ENCODE measurements around the gene DSTYK. TPM values are rescaled to one million over a fixed set of nuclear protein-coding genes. Genes with fewer than 3 reads are reported as not detected.
"Not testable (repeated sequence)": the region's sequence is repeated elsewhere in the genome, so short reads cannot be mapped to it uniquely, and the experiment has no call there.

DSTYK gene
- total RNA-seq, 1 donor from 2014 or later = 16.9 TPM

- no peak for DNase-seq (ENCODE audit: low spot score)
- ATAC-seq = no peak
- intact Hi-C loops (cut with DNase I) = no loop called here
Measured at GRCh38 chr1:205188596-205188995, 22.9 kb downstream of the DSTYK start.

- ATAC-seq = no peak
- intact Hi-C loops (cut with DNase I) = no loop called here
- DNase-seq (ENCODE audit: low spot score) = no peak
Measured at GRCh38 chr1:205188098-205188497, 23.4 kb downstream of the DSTYK start.

GRCh38 chr1:205187420-205187819 lies 24.1 kb downstream of the DSTYK start:
- no peak for DNase-seq (ENCODE audit: low spot score)
- intact Hi-C loops (cut with DNase I) = no loop called here
- no peak for ATAC-seq

- no peak for DNase-seq (ENCODE audit: low spot score)
- no peak for ATAC-seq
- intact Hi-C loops (cut with DNase I) = no loop called here
Measured at GRCh38 chr1:205186191-205186590, 25.3 kb downstream of the DSTYK start.

- ATAC-seq = peak; percentile 76
- no peak for DNase-seq (ENCODE audit: low spot score)
- intact Hi-C loops (cut with DNase I) = no loop called here
Measured at GRCh38 chr1:205183676-205184335, 27.7 kb downstream of the DSTYK start.

GRCh38 chr1:205182930-205183329 lies 28.6 kb downstream of the DSTYK start:
- ATAC-seq (no peak), DNase-seq (ENCODE audit: low spot score) (no peak)
- intact Hi-C loops (cut with DNase I) = no loop called here

GRCh38 chr1:205180331-205180730 lies 31.2 kb downstream of the DSTYK start:
- ATAC-seq; DNase-seq (ENCODE audit: low spot score); intact Hi-C loops (cut with DNase I): not testable (repeated sequence)

- no peak for ATAC-seq
- intact Hi-C loops (cut with DNase I) = no loop called here
- DNase-seq (ENCODE audit: low spot score) = no peak
Measured at GRCh38 chr1:205179842-205180241, 31.7 kb downstream of the DSTYK start.

- intact Hi-C loops (cut with DNase I) = no loop called here
Measured at GRCh38 chr1:205172729-205173366, 38.7 kb downstream of the DSTYK start.

GRCh38 chr1:205171369-205171768 lies 40.1 kb downstream of the DSTYK start:
- DNase-seq (ENCODE audit: low spot score) = no peak
- no peak for ATAC-seq
- intact Hi-C loops (cut with DNase I) = no loop called here

More at GRCh38 chr1:205172729-205173366, 38.7 kb downstream of the DSTYK start:
- DNase-seq (ENCODE audit: low spot score) (no peak), ATAC-seq (no peak)

GRCh38 chr1:205170532-205171269 lies 40.8 kb downstream of the DSTYK start:
- DNase-seq (ENCODE audit: low spot score) = no peak
- intact Hi-C loops (cut with DNase I) = no loop called here
- no peak for ATAC-seq

- intact Hi-C loops (cut with DNase I) = no loop called here
- DNase-seq (ENCODE audit: low spot score) = no peak
- ATAC-seq = no peak
Measured at GRCh38 chr1:205169248-205169647, 42.3 kb downstream of the DSTYK start.

- intact Hi-C loops (cut with DNase I) = no loop called here
- ATAC-seq = no peak
Measured at GRCh38 chr1:205168291-205168690, 43.2 kb downstream of the DSTYK start.

GRCh38 chr1:205162301-205162700 lies 49.2 kb downstream of the DSTYK start:
- intact Hi-C loops (cut with DNase I) = no loop called here
- no peak for DNase-seq (ENCODE audit: low spot score)
- ATAC-seq = no peak

More at GRCh38 chr1:205168291-205168690, 43.2 kb downstream of the DSTYK start:
- DNase-seq (ENCODE audit: low spot score) = no peak

- ATAC-seq (no peak), DNase-seq (ENCODE audit: low spot score) (no peak)
- intact Hi-C loops (cut with DNase I) = no loop called here
Measured at GRCh38 chr1:205161076-205161475, 50.4 kb downstream of the DSTYK start.

GRCh38 chr1:205158048-205158616 lies 53.4 kb downstream of the DSTYK start:
- intact Hi-C loops (cut with DNase I) = no loop called here
- DNase-seq (ENCODE audit: low spot score) (no peak), ATAC-seq (no peak)

- intact Hi-C loops (cut with DNase I); DNase-seq (ENCODE audit: low spot score); ATAC-seq: not testable (repeated sequence)
Measured at GRCh38 chr1:205155665-205156377, 55.7 kb downstream of the DSTYK start.

- intact Hi-C loops (cut with DNase I) = no loop called here
Measured at GRCh38 chr1:205152505-205152904, 59.0 kb downstream of the DSTYK start.

More at GRCh38 chr1:205152505-205152904, 59.0 kb downstream of the DSTYK start:
- DNase-seq (ENCODE audit: low spot score) (no peak), ATAC-seq (no peak)

Data from sciatic nerve (tissue), 2 donors.